Testis (tissue), 3 donors: ENCODE data around the gene PARD6B. TPM values are rescaled to one million over a fixed set of nuclear protein-coding genes. Genes with fewer than 3 reads are reported as not detected.

Experiments used
- DNase-seq: peaks from one replicate; pipeline ENCODE4 v3.0.0-alpha.2; 2019
- H3K27ac ChIP-seq, 2 donors: fragments of 200-600 bp; sonication (generic); one replicate each; pipeline ENCODE4 v1.5.1; 2019
- H3K27me3 ChIP-seq: fragments of 200-600 bp; sonication (generic); one replicate; pipeline ENCODE4 v1.5.1; 2019
- H3K36me3 ChIP-seq: fragments of 200-600 bp; sonication (generic); one replicate; pipeline ENCODE4 v1.5.1; 2017; ENCODE audit warnings: low read depth; ENCODE audit errors: missing control alignments
- H3K4me1 ChIP-seq: fragments of 200-600 bp; sonication (generic); one replicate; pipeline ENCODE4 v1.5.1; 2019
- H3K4me3 ChIP-seq, 2 donors: fragments of 200-600 bp; sonication (generic); one replicate each; pipeline ENCODE4 v1.5.1; 2017 to 2019
- H3K9me3 ChIP-seq: fragments of 200-600 bp; sonication (generic); one replicate; pipeline ENCODE4 v1.5.1; 2017
- POLR2A ChIP-seq: fragments of 450-650 bp; IDR thresholded peaks from one replicate; pipeline ENCODE4 v1.6.1; 2017; ENCODE audit warnings: antibody characterized with exemption, mild to moderate bottlenecking, moderate library complexity
- WGBS, 2 donors: methylation state at CpG; one replicate each; pipeline ENCODE4 v1.1.5; 2018; 5-methylcytosine and 5-hydroxymethylcytosine counted together
- intact Hi-C: fragments of 100-400 bp; cut with DNase I; formaldehyde crosslinking; loops from one replicate; pipeline ENCODE4 v1.15.1; 2023; ENCODE audit warnings: low total_unique reads
- polyA plus RNA-seq: library from polyadenylated mRNA; stranded (reverse); fragments of 350-450 nt; fragmentation: Illumina TruSeq; extraction: RNeasy Lipid Tissue Mini Kit (QIAGEN cat#74804); gene quantifications from one replicate; pipeline ENCODE4 v1.2.3, GENCODE V29; 2014; ENCODE audit warnings: low read depth, low replicate concordance; ENCODE audit not compliant: insufficient read depth
- total RNA-seq, 2 donors: library from RNA; depleted of rRNA; stranded (reverse); fragments of >200 nt; gene quantifications; one replicate each; pipeline ENCODE4 v1.2.3, GENCODE V29; 2016
- TF ChIP-seq, protein P1 (sequence below), 3 experiments: fragments of 450-650 bp in 2 of 3; fragments of 200-600 bp in 1 of 3; sonication (generic) in 1 of 3; IDR thresholded peaks; one replicate each; pipeline ENCODE4 v1.5.1; 2016 to 2019; ENCODE audit warnings: antibody characterized with exemption in 3 of 3, mild to moderate bottlenecking in 2 of 3, moderate library complexity in 1 of 3

Gene PARD6B
- total and polyA plus RNA-seq, 3 donors from 2014 or later = 3.8 to 17.0 (median 15.4) TPM

DNA sequence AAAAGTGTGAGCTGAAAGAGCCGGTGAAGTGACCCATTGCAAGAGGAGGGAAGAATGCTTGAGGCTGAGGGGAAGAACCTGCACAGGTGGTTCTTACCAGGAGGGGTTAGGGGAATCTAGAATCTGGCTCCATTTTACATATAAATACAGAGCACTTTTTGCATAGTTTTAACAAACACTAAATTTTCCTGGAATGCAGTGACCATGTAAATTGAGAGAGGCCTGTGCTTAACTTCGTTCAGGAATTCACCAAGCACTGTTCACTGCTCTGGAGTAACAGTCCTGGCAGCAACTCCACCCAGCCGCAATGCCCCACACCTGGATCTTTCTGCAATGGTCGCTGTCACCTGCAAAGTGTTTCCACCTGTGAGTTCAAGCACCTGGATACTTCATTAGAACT lies 26.9 kb upstream of the PARD6B start:
- H3K4me3 ChIP-seq = no peak overlapping the region
- intact Hi-C loops = no loop called here
- no peaks in the 10 kb centered on the region for H3K27me3 ChIP-seq
- TF ChIP-seq POLR2A = no peak
- TF ChIP-seq, protein P1, sequence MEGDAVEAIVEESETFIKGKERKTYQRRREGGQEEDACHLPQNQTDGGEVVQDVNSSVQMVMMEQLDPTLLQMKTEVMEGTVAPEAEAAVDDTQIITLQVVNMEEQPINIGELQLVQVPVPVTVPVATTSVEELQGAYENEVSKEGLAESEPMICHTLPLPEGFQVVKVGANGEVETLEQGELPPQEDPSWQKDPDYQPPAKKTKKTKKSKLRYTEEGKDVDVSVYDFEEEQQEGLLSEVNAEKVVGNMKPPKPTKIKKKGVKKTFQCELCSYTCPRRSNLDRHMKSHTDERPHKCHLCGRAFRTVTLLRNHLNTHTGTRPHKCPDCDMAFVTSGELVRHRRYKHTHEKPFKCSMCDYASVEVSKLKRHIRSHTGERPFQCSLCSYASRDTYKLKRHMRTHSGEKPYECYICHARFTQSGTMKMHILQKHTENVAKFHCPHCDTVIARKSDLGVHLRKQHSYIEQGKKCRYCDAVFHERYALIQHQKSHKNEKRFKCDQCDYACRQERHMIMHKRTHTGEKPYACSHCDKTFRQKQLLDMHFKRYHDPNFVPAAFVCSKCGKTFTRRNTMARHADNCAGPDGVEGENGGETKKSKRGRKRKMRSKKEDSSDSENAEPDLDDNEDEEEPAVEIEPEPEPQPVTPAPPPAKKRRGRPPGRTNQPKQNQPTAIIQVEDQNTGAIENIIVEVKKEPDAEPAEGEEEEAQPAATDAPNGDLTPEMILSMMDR (IDR thresholded peaks at IDR 0.05) = no peak
- WGBS, 2 donors = 86 to 91% methylated on average over 4 of the region's 4 CpGs
- DNase-seq = no peak
- H3K9me3 ChIP-seq = no peaks in the 10 kb centered on the region
- H3K36me3 ChIP-seq = no peaks in the 10 kb centered on the region
- H3K4me1 ChIP-seq = no peaks in the 10 kb centered on the region
- no peak overlapping the region for H3K27ac ChIP-seq

DNA sequence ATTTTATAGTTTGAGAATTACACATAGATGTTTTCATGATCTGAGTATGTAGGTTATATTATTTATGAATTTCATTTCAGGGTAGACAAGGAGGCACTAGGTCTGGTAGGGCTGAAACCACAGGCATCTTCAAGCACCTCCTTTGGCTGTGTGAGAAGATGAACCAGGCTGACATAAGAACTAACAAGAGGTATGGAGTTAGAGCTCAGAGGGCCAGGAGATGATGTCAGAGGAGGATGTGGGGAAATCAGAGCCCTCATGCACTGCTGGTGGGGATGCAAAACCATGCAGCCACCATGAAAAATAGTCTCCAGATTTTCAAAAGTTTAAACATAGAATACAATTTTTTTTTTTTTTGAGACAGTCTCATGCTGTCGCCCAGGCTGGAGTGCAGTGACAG lies 26.4 kb upstream of the PARD6B start:
- TF ChIP-seq, protein P1 (IDR thresholded peaks at IDR 0.05) = no peak
- TF ChIP-seq POLR2A = no peak
- Histone ChIP-seq H3K4me3 (no peak overlapping the region), H3K27me3 (no peaks in the 10 kb centered on the region), H3K27ac (no peak overlapping the region), H3K36me3 (no peaks in the 10 kb centered on the region), H3K9me3 (no peaks in the 10 kb centered on the region), H3K4me1 (no peaks in the 10 kb centered on the region)
- intact Hi-C loops = no loop called here
- 100% methylated on average over 1 of the region's 1 CpG for WGBS, 2 donors
- DNase-seq = no peak

DNA sequence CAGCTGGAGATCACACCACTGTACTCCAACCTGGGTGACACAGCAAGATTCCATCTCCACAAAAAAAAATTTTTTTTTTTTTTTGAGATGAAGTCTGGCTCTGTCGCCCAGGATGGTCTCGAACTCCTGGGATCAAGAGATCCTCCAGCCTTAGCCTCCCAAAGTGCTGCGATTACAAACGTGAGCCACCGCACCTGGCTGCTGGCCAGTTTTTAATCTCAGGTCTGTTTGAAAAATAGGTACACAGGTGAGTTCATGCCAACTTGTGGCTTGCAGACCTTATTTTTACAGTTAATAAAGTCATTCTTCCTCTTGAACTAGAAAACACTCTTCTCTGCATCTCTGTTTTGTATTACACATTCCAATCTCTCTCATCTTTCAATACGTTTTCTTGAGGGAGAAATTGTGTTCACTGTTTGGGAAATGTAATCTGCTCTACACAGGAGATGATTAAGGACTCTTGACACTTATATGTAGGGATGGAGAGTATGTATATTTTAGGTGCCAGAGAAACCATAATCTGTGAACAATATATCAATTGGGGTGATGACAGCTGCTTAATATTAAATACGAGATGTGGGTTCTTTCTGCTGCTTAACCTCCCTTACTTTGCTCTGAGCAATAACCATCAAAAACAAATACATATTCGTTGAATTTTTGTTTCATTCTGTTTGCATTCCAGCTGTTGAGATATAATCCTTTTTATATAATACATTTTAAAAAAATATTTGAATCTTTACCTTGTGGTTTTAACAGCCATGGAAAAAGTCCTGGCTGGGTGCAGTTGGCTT lies 22.3 kb upstream of the PARD6B start:
- intact Hi-C loops = no loop called here
- DNase-seq = no peak

DNA sequence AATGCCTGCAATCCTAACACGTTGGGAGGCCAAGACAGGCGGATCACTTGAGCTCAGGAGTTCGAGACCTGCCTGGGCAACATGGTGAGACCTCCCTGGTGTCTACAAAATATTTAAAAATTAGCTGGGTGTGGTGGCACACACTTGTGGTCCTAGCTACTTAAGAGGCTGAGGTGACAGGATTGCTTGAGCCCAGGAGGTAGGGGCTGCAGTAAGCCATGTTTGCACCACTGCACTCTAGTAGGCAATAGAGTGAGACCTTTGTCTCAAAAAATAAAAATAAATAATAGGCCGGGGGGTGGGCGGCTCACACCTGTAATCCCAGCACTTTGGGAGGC lies 21.8 kb upstream of the PARD6B start:
- Histone ChIP-seq H3K27ac (no peak overlapping the region), H3K36me3 (no peaks in the 10 kb centered on the region), H3K4me1 (no peaks in the 10 kb centered on the region), H3K27me3 (no peaks in the 10 kb centered on the region), H3K9me3 (no peaks in the 10 kb centered on the region), H3K4me3 (no peak overlapping the region)
- no peak for DNase-seq
- 74 to 77% methylated on average over 5 of the region's 5 CpGs for WGBS, 2 donors
- intact Hi-C loops = no loop called here
- TF ChIP-seq, protein P1 (IDR thresholded peaks at IDR 0.05) = no peak
- no peak for TF ChIP-seq POLR2A

More for the DNA sequence above, 22.3 kb upstream of the PARD6B start:
- Histone ChIP-seq H3K36me3 (no peaks in the 10 kb centered on the region), H3K4me1 (no peaks in the 10 kb centered on the region), H3K9me3 (no peaks in the 10 kb centered on the region), H3K27me3 (no peaks in the 10 kb centered on the region), H3K27ac (no peak overlapping the region), H3K4me3 (no peak overlapping the region)
- TF ChIP-seq, protein P1 (IDR thresholded peaks at IDR 0.05) = no peak
- no peak for TF ChIP-seq POLR2A
- WGBS, 2 donors = 72 to 78% methylated on average over 8 of the region's 8 CpGs

DNA sequence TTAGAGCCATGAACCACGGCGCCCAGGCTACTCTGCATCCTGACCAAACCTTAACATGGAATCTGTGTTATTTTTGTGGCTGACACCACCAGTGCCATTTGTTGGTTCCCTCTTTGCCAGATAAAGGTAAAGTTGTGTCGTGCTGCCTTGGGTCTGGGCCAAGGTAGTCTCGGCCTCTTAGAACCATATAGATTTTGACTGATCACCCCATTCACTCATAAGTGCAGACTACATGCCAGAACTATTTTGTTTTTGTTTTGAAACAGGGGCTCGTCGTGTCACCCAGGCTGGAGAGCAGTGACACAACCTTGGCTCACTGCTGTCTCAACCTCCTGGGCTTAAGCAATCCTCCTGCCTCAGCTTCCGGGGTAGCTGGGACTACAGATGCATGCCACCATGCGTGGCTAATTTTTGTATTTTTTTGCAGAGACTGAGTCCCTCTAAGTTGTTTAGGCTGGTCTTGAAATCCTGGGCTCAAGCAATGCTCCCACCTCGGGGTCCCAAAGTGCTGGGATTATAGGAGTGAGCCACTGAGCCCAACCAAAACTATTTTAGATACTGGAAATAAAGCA lies 20.8 kb upstream of the PARD6B start:
- WGBS, 2 donors = 87 to 88% methylated on average over 9 of the region's 9 CpGs
- Histone ChIP-seq H3K27ac (no peak overlapping the region), H3K9me3 (no peaks in the 10 kb centered on the region), H3K4me1 (no peaks in the 10 kb centered on the region), H3K27me3 (no peaks in the 10 kb centered on the region), H3K36me3 (no peaks in the 10 kb centered on the region), H3K4me3 (no peak overlapping the region)
- TF ChIP-seq, protein P1 (IDR thresholded peaks at IDR 0.05) = no peak
- no peak for TF ChIP-seq POLR2A
- DNase-seq = no peak
- intact Hi-C loops = no loop called here
